Fibroblast of mammary gland (primary cell): ENCODE results near the gene EHBP1.

Experiments used
- DNase-seq: peaks from one replicate; pipeline ENCODE4 v3.0.0-alpha.2; 2010; ENCODE audit warnings: low read depth
- H3K4me3 ChIP-seq: 2 replicates; pipeline ENCODE4 v1.5.1; 2011; ENCODE audit warnings: low read depth, mild to moderate bottlenecking, low read length, moderate library complexity; ENCODE audit not compliant: control insufficient read depth
- TF ChIP-seq, protein P1 (sequence below): conservative IDR thresholded peaks from 2 replicates; pipeline ENCODE4 v1.5.1; 2011; ENCODE audit warnings: low read depth, low read length, inconsistent platforms; ENCODE audit not compliant: control insufficient read depth, insufficient read depth

Gene EHBP1

DNA sequence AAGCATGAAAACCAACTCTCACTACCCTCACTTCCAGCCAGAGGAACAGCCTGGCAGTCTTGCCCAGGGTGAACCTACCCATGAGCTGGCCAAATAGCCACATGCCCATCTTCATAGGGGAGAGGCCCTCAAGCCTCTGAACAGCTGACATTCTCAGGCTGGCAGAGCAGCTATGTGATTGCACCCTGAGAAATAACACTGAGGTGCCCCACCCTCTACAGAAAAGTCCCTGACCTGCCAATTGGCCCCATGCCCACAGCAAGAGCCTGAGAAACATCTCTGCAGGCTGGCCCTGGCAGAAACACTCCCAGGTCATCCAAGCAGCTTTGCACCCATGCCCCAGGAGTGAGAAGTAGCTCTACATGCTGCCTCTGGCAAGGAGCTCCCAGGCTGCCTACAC is 217.7 kb downstream of the EHBP1 start:
- no peak for DNase-seq
- TF ChIP-seq, protein P1, sequence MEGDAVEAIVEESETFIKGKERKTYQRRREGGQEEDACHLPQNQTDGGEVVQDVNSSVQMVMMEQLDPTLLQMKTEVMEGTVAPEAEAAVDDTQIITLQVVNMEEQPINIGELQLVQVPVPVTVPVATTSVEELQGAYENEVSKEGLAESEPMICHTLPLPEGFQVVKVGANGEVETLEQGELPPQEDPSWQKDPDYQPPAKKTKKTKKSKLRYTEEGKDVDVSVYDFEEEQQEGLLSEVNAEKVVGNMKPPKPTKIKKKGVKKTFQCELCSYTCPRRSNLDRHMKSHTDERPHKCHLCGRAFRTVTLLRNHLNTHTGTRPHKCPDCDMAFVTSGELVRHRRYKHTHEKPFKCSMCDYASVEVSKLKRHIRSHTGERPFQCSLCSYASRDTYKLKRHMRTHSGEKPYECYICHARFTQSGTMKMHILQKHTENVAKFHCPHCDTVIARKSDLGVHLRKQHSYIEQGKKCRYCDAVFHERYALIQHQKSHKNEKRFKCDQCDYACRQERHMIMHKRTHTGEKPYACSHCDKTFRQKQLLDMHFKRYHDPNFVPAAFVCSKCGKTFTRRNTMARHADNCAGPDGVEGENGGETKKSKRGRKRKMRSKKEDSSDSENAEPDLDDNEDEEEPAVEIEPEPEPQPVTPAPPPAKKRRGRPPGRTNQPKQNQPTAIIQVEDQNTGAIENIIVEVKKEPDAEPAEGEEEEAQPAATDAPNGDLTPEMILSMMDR, result no peak

DNA sequence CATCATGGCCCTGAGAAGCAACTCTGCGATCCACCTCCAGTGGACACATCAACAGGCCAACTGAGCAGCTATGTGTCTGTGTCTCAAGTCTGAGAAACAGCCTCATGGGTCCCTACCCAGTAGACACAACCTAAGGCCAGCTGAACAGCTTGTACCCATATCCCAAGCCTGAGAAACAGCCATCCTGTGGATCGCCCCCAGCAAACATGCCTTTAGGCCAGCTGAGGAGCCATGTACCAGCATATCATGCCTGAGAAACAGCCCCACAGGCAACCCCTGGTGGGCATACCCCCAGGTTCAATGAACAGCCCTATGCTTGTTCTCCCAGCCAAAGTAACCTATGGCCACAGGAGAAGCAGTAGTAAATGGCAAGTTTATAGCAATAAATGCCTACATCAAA is 218.4 kb downstream of the EHBP1 start:
- H3K4me3 ChIP-seq, result no peak overlapping the region
- TF ChIP-seq, protein P1, result no peak
- no peak for DNase-seq

More for the DNA sequence above, 217.7 kb downstream of the EHBP1 start:
- no peak overlapping the region for H3K4me3 ChIP-seq

DNA sequence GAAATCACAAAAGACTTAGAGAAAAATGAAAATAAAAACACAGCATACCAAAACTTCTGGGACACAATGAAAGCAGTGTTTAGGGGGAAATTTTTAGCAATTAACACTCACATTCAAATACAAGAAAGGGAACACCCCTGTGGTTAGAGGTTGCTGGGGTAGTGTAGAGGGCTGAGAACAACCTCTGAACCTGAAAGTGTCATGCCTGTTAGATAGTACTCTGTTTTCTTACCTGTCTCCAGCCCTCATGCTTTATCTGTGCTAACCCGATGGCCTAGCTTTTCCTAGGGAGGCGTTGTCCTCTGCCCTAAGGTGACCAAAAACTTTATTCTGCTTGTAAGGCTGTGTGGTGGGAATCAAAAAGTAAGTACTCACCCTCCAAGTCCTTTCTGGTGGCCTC is 222.5 kb downstream of the EHBP1 start:
- no peak overlapping the region for H3K4me3 ChIP-seq
- TF ChIP-seq, protein P1, result no peak
- DNase-seq, result no peak

DNA sequence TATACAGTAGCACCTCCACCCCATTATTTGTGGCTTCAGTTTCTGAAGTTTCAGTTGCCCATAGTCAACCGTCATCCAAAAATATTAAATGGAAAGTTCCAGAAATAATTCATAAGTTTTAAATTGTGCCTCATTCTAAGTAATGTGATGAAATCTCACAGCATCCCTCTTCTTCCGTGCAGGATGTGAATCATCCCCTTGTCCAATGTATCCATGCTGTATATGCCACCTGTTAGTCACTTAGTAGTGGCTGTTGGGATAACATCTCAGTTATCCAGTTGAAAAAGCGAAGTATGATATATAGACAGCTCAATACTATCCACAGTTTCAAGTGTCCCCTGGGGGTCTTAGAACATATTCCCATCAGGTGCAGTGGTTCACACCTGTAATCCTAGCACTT is 226.0 kb downstream of the EHBP1 start:
- DNase-seq, result peak; percentile 28
- no peak overlapping the region for H3K4me3 ChIP-seq
- TF ChIP-seq, protein P1, result no peak

DNA sequence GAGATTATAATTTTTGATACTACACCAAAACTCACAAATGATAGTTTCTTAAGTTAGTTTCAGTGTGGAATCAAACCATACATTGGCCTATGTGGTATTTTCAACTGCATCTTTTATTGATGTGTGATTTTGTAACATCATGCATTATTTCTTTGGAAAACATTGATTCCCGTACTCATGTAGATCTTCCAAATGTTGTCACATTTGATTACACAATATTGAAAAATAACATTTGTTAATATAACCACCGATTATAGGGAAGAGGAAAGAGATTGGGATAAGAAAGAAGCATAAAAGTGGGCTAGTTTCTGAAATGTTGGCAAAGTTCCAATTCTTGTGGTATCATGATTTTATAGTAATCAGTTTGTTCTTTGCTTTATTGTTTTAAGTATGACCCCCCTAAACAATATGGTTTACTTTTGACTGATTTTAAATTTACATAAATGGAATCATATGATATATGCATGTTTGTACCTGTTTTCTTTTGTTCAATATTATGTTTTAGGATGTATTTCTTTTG is 227.9 kb downstream of the EHBP1 start:
- DNase-seq, result no peak
- no peak overlapping the region for H3K4me3 ChIP-seq
- TF ChIP-seq, protein P1, result no peak

DNA sequence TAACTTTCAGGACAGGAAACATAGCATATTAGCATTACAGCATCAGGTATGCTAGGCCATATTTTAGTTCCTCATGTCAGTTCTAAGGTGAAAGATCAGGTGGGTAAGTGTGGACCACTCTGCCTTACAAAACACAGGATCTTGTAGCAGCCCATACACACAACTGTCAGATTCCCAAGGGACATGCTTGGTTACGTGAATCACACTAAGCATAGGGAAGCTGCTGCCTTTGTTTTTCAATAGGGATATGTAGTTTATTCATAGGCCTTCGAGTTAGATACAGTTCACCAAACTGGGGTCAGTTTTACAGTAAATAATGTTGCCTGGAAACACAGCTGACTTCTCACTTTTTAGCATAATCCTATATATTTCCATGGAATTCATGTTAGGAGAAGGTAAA is 229.0 kb downstream of the EHBP1 start:
- DNase-seq, result peak; percentile 68
- TF ChIP-seq, protein P1, result no peak
- no peak overlapping the region for H3K4me3 ChIP-seq

DNA sequence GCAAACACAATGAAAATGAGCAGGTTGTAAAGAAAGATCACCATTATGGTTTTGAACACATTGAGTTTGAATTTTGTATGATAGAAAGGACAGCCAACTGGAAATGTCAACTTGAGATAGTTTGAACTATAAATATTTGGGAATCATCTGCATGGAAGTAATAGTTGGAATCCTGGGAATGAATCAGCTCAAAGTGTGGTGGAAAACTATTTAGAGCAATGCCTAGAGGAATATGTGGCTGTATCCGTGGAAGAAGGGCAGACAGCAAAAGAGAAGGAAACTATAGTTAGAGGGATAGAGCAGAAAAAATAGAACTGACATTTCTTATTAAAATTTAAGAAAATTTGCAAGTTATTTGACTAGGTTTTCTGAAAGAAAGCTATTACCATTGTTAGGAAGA is 232.6 kb downstream of the EHBP1 start:
- H3K4me3 ChIP-seq, result no peak overlapping the region
- DNase-seq, result peak; percentile 16
- TF ChIP-seq, protein P1, result no peak
